Heart left ventricle (tissue), 13 donors: ENCODE measurements around the gene CCDC93.

Source experiments
- CTCF ChIP-seq, 12 donors: fragments of 200-600 bp; sonication (generic) in 4 of 12; IDR thresholded peaks; one replicate each; pipeline versions ENCODE4 v1.5.0 to v1.8.0; 2018 to 2022; ENCODE audit warnings: antibody characterized with exemption in 12 of 12, mild to moderate bottlenecking in 5 of 12
- POLR2A ChIP-seq, 2 donors: fragments of 450-650 bp; IDR thresholded peaks; one replicate each; pipeline ENCODE4 v1.6.1; 2017; ENCODE audit warnings: antibody characterized with exemption in 2 of 2, mild to moderate bottlenecking in 2 of 2, moderate library complexity in 2 of 2
- donor health status: ischemic (EF 13 %, LVEDD 7.1; RV severe dilation, severe dysfunction).
- donor health status: DM: no; HTN: yes; CAD: no.
- donor health status: DM: no; HTN: no; CAD: no.
- donor health status: ischemic (EF 25% LVEDD 6.9; RV normal size, moderate dysfunction).
- donor health status: ischemic (EF 25% LVEDD 5.7; RV mildly dilated, moderate dysfunction).
- donor health status: ischemic (EF 35%, LVEDD 5.7; RV mildly dilated, moderate dysfunction).
- donor health status: nonischemic (EF 11% LVEDD 7.7; RV severe dilation, severe dysfunction).
- donor health status: DM: yes; HTN: yes; CAD: no.
- donor health status: PGD.
- donor health status: ischemic (EF 29% LVEDD 5.4; RV normal size, mild dysfunction).
- donor health status: nonischemic (EF 23%, LVEDD 6.1; RV moderate dilation, normal function).

GRCh38 chr2:118056165-118056534 lies 42.3 kb upstream of the CCDC93 start:
- TF ChIP-seq CTCF (IDR thresholded peaks at IDR 0.05) (no peak), POLR2A (IDR thresholded peaks at IDR 0.05) (no peak)
